ENCODE measurements around the gene TMEM255B.

Gene TMEM255B

GRCh38 chr13:113852536-113853517, 93.8 kb downstream of the TMEM255B start:
- no peak for DNase-seq

- DNase-seq: no peak
These were observed 94.7 kb downstream of the TMEM255B start for GRCh38 chr13:113853518-113854237.

GRCh38 chr13:113854238-113855011, 95.4 kb downstream of the TMEM255B start:
- no peak for DNase-seq

GRCh38 chr13:113855012-113855921, 96.2 kb downstream of the TMEM255B start:
- no peak for DNase-seq

- no peak for DNase-seq
These were observed 97.1 kb downstream of the TMEM255B start for GRCh38 chr13:113855931-113856715.

GRCh38 chr13:113856716-113857065, 97.7 kb downstream of the TMEM255B start:
- DNase-seq: no peak

- no peak for DNase-seq
These were observed 98.6 kb downstream of the TMEM255B start for GRCh38 chr13:113857531-113858195.

- no peak for DNase-seq
These were observed 100.5 kb downstream of the TMEM255B start for GRCh38 chr13:113859311-113860050.

- DNase-seq: no peak
These were observed 101.1 kb downstream of the TMEM255B start for GRCh38 chr13:113860051-113860664.

- no peak for DNase-seq
These were observed 101.8 kb downstream of the TMEM255B start for GRCh38 chr13:113860665-113861432.

- no peak for DNase-seq
These were observed 102.5 kb downstream of the TMEM255B start for GRCh38 chr13:113861433-113862030.

GRCh38 chr13:113862191-113862930, 103.3 kb downstream of the TMEM255B start:
- no peak for DNase-seq

GRCh38 chr13:113862931-113863523, 104.0 kb downstream of the TMEM255B start:
- no peak for DNase-seq

GRCh38 chr13:113863524-113864272, 104.7 kb downstream of the TMEM255B start, which contains the start of gene GAS6:
Gene GAS6 (minus strand): TSS chr13:113864076. CDS start chr13:113863920, 156 bp downstream.
- no peak for DNase-seq

- DNase-seq: no peak
These were observed 105.4 kb downstream of the TMEM255B start for GRCh38 chr13:113864273-113864890.

GRCh38 chr13:113865427-113865826, 106.4 kb downstream of the TMEM255B start:
- DNase-seq: no peak
